WERI-Rb-1 (cell line): ENCODE measurements around the gene ARHGEF10L.

ENCODE experiments used
- DNase-seq: peaks from one replicate; pipeline ENCODE4 v3.0.0-alpha.2; 2020
- H3K27ac ChIP-seq: fragments of 250-450 bp; sonication (Bioruptor Pico); 2 replicates; pipeline ENCODE4 v1.5.1; 2020; ENCODE audit warnings: mild to moderate bottlenecking, moderate library complexity
- H3K27me3 ChIP-seq: fragments of 250-450 bp; sonication (Bioruptor Pico); 2 replicates; pipeline ENCODE4 v1.5.1; 2021; ENCODE audit warnings: mild to moderate bottlenecking, low read depth, moderate library complexity; ENCODE audit not compliant: insufficient read depth, severe bottlenecking
- H3K36me3 ChIP-seq: fragments of 250-450 bp; sonication (Bioruptor Pico); 2 replicates; pipeline ENCODE4 v1.5.1; 2020; ENCODE audit warnings: mild to moderate bottlenecking, moderate library complexity
- H3K4me3 ChIP-seq: 2 replicates; pipeline ENCODE4 v1.5.1; 2011; ENCODE audit warnings: low read depth, mild to moderate bottlenecking, control low read depth, low read length
- H3K9me3 ChIP-seq: fragments of 250-450 bp; sonication (Bioruptor Pico); 2 replicates; pipeline ENCODE4 v1.5.1; 2021; ENCODE audit warnings: mild to moderate bottlenecking, moderate library complexity; ENCODE audit not compliant: severe bottlenecking
- TF ChIP-seq, protein P1 (sequence below): IDR thresholded peaks from 2 replicates; pipeline ENCODE4 v1.5.1; 2011; ENCODE audit warnings: low read depth, mild to moderate bottlenecking, control low read depth, inconsistent platforms, low read length

ARHGEF10L gene

GRCh38 chr1:17617787-17618557, 78.5 kb downstream of the ARHGEF10L start:
- Histone ChIP-seq H3K9me3 (no peaks in the 10 kb centered on the region), H3K36me3 (peaks cover 6% of the 10 kb centered on the region), H3K27ac (no peak overlapping the region), H3K4me3 (no peak overlapping the region), H3K27me3 (no peaks in the 10 kb centered on the region)
- DNase-seq, result no peak
- TF ChIP-seq, protein P1, sequence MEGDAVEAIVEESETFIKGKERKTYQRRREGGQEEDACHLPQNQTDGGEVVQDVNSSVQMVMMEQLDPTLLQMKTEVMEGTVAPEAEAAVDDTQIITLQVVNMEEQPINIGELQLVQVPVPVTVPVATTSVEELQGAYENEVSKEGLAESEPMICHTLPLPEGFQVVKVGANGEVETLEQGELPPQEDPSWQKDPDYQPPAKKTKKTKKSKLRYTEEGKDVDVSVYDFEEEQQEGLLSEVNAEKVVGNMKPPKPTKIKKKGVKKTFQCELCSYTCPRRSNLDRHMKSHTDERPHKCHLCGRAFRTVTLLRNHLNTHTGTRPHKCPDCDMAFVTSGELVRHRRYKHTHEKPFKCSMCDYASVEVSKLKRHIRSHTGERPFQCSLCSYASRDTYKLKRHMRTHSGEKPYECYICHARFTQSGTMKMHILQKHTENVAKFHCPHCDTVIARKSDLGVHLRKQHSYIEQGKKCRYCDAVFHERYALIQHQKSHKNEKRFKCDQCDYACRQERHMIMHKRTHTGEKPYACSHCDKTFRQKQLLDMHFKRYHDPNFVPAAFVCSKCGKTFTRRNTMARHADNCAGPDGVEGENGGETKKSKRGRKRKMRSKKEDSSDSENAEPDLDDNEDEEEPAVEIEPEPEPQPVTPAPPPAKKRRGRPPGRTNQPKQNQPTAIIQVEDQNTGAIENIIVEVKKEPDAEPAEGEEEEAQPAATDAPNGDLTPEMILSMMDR, result no peak

- no peak for DNase-seq
- Histone ChIP-seq H3K27ac (no peak overlapping the region), H3K27me3 (no peaks in the 10 kb centered on the region), H3K36me3 (peaks cover 10% of the 10 kb centered on the region), H3K9me3 (no peaks in the 10 kb centered on the region), H3K4me3 (no peak overlapping the region)
- TF ChIP-seq, protein P1, result no peak
Measured at GRCh38 chr1:17618558-17619247, 79.2 kb downstream of the ARHGEF10L start.

DNA sequence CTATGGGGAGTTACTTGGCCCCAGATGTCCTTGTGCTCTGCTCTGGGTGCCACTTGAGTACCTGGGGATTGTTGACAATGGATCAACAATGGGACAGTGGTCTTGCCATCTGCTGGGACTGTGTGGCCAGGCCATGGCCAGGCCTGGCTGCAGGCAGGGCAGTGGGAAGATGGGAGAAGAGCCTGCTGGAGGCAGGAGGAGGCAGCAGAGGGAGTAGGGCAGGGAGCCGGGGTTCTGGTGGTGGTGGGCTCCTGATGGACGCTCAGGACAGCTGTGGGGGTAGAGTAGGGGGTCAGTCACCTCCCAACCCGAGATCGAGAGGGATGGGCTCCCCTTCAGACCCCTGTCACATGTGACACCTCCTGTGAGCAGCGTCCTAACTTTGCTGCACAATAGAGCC, 81.0 kb downstream of the ARHGEF10L start:
- TF ChIP-seq, protein P1, result no peak
- no peaks in the 10 kb centered on the region for H3K9me3 ChIP-seq
- no peak overlapping the region for H3K27ac ChIP-seq
- DNase-seq, result no peak
- no peaks in the 10 kb centered on the region for H3K27me3 ChIP-seq
- H3K4me3 ChIP-seq, result no peak overlapping the region
- H3K36me3 ChIP-seq, result peaks cover 10% of the 10 kb centered on the region

DNA sequence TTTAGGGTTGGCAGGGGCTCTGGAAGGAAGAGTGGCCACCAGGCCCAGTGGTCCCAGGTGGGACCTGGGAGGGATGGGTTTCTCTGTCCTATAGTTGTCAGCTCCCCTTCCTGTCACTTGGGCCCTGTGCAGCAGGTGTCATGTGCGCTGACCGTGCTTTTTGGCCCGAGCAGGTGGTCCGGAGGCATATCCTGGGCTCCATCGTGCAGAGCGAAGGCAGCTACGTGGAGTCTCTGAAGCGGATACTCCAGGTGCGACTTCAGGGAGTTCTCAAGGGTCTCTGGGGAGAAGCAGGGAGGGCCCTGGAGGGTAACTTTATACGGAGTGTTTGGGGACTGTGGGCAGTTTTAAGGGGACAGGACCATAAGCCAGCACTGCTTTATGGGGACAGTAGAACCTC, 82.2 kb downstream of the ARHGEF10L start:
- DNase-seq, result no peak
- Histone ChIP-seq H3K4me3 (no peak overlapping the region), H3K36me3 (peaks cover 12% of the 10 kb centered on the region), H3K9me3 (no peaks in the 10 kb centered on the region), H3K27me3 (no peaks in the 10 kb centered on the region), H3K27ac (no peak overlapping the region)
- TF ChIP-seq, protein P1, result no peak

- no peaks in the 10 kb centered on the region for H3K9me3 ChIP-seq
- TF ChIP-seq, protein P1, result no peak
- H3K36me3 ChIP-seq, result peaks cover 16% of the 10 kb centered on the region
- H3K27me3 ChIP-seq, result no peaks in the 10 kb centered on the region
- no peak overlapping the region for H3K27ac ChIP-seq
- H3K4me3 ChIP-seq, result no peak overlapping the region
- DNase-seq, result no peak
Measured at GRCh38 chr1:17622823-17623222, 83.3 kb downstream of the ARHGEF10L start.
